Retinal pigment epithelial cell (primary cell): ENCODE data around the gene CGB3.
"Not testable (repeated sequence)": the region's sequence is repeated elsewhere in the genome, so short reads cannot be mapped to it uniquely, and the experiment has no call there.

Source experiments
- DNase-seq: peaks from one replicate; pipeline ENCODE4 v3.0.0-alpha.2; 2010; ENCODE audit warnings: low read depth
- H3K4me3 ChIP-seq: 2 replicates; pipeline ENCODE4 v1.5.1; 2011; ENCODE audit warnings: mild to moderate bottlenecking, low read length, control low read depth, moderate library complexity
- TF ChIP-seq, protein P1 (sequence below): conservative IDR thresholded peaks from 2 replicates; pipeline ENCODE4 v1.5.1; 2011; ENCODE audit warnings: low read depth, low read length, control low read depth, inconsistent platforms

CGB3 gene

DNA sequence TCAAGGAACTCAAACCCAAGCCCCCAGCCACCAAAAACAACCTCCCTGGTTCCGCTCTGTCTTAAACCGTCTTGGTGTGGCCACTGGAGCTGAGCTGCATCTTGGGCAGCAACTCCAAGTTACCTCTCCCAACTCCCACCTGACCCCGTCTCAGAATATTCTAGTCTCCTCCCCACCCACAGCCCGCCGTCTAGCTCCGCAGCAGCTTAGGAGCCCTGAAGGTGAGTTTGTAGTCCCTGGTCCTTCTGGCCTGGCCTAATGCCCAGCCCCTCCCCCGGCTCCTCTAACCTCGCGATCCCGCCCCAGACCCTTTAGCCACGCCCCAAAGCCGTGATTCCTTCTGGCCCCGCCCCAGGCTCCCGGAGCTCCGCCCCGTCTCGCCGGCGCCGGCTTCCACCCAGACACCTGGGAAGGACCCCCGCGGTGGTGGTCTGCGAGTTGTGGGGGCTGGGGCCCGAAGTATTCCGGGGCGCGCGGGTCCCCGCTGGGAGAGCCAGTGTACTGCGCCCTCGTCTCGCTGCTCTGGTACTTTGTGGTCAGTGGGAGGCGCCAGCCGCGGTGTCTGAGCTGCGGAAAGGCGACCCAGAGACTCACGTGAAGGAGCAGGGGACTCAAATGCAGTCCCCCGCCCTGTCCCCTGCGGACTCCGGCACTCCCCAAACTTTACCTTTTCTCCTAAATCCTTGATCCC, 4.7 kb downstream of the CGB3 start:
- TF ChIP-seq, protein P1, sequence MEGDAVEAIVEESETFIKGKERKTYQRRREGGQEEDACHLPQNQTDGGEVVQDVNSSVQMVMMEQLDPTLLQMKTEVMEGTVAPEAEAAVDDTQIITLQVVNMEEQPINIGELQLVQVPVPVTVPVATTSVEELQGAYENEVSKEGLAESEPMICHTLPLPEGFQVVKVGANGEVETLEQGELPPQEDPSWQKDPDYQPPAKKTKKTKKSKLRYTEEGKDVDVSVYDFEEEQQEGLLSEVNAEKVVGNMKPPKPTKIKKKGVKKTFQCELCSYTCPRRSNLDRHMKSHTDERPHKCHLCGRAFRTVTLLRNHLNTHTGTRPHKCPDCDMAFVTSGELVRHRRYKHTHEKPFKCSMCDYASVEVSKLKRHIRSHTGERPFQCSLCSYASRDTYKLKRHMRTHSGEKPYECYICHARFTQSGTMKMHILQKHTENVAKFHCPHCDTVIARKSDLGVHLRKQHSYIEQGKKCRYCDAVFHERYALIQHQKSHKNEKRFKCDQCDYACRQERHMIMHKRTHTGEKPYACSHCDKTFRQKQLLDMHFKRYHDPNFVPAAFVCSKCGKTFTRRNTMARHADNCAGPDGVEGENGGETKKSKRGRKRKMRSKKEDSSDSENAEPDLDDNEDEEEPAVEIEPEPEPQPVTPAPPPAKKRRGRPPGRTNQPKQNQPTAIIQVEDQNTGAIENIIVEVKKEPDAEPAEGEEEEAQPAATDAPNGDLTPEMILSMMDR = peak; percentile 33
- DNase-seq = no peak
- peak overlapping the region; percentile 37 for H3K4me3 ChIP-seq

DNA sequence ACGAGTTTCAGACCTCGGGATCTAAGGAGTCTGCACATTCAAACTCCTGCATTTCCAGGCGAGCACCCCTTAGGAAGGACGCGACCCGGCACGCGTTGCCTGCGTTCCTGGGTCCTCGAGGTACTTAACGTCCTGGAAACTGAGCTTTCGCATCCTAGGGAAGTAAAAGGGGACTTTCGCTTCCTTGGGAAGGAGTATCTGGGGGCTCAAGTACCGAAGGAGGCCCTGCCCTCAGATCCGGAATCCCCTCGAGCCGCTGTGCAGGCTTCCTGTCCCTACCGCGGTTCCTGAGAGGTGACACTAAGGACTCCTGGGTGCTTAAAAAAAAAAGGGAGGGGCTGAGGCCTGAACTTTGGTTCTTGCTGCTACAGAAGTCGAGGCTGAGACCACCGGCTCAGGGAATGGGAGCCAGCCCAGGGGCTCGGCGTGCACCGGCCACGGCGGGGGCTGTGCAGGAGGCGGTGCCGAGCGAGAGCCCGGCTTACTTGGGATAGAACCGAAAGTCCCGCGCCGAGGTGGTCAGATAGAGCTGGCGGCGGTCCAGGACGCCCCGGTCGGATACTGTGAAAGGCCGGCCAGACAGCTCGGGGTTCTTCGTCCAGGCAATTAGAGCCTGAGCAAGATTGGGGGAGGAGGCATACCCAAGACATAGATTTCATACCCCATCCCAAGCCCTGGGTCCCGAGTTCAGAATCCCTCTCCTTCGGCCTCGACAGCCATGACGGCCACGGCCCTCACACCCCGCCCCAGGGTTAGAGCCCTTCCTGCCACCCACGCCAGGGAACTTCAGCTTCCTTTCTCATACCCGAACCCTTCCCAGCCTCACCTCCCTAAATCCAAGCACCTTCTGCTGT, 5.5 kb downstream of the CGB3 start:
- DNase-seq = not testable (repeated sequence)
- H3K4me3 ChIP-seq = peak overlapping the region; percentile 39

DNA sequence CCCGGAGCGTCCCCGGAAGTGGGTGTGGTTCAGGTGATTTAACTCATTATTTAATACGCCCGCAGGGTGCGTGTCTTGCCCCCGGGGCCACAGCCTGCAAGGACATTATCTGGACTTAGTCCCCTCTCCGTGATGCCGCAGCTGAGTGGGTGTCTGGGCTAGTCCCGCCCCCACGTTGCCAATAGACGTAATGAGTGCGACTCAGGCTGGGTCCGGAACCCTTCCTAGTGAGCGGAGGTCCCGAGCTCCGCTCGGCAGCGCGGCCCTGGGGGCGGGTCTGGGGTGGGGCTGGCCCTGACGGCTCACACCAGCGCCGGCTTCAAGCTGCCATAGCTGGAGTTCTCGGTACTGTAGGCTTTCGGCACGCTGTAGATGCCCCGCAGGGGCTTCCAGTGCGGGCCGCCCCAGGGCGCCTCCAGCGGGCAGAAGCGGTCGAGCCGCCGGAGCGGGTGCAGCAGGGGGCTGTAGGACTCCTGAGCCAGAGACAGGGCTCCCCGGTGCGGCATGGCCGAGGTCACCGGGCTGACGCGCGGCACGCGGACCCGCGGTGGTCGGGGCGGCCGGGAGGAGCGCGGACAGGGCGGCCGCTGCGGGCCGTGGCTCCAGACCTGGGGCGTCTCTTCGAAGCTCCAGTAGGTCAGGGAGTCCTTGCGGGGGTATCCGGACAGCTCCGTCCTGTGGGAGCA, 6.3 kb downstream of the CGB3 start:
- DNase-seq = no peak
- TF ChIP-seq, protein P1 = peak; percentile 64
- peak overlapping the region; percentile 39 for H3K4me3 ChIP-seq

DNA sequence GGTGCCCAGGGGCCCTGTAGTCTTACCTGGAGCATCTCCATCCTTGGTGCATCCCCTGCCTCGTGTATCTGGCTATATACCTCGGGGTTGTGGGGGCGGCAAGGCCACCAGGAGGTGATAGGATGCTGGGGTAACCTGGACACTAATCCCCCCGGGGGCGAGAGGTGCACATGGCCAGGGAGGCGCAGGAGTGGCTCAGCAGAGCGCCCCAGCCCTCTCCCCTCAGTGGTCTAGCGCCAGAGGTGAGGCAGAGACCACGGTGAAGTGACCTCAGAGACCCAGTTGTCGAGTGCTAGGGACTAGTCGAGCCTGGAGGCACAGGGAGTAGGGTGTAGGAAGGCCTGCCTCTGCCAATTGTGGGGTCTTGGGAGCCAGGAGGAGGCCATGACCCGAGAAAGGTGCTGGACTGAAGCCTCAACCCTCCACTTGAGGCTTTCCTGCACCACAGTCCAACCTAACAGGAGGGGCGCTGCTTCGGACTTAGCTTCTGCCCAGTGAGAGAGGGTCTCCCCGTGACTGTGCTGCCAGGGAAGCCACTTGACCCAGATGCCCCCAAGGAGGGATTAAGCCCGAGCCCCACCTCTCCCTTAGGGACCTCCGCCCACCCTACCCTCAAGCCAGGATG, 7.0 kb downstream of the CGB3 start, which contains the start of gene LHB:
LHB (minus strand) TSS at position 51 of the 625 bp plus-strand sequence; CDS start at position 41, 10 bp downstream.
- H3K4me3 ChIP-seq = peak within 1 kb of the TSS; percentile 39
- TF ChIP-seq, protein P1 = no peak
- no peak for DNase-seq

DNA sequence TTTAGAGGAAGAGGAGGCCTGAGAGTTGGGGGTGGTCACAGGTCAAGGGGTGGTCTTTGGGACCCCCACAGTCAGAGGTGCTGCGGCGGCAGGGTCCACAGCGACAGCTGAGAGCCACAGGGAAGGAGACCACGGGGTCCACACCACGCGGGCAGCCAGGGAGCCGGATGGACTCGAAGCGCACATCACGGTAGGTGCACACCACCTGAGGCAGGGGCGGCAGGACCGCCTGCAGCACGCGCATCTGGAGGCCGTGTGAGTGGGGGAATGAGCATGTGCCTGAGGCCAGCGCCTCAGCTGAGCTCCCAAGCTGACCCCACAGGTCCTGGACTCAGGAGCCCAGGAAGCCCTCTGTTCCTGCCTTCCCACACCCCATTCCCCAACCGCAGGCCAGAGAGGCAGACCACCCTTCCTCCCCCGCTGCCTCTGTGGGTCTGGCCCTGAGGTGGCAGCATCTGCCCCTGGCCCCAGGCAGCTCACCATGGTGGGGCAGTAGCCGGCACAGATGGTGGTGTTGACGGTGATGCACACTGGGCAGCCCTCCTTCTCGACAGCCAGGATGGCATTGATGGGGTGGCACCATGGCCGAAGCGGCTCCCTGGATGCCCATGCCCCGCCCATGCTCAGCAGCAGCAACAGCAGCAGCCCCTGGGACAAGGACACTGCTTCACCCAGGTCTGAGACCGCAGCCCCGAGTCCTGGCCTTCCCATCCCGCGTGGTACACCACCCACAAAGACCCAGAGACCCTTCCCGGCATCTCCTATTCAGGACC, 7.9 kb downstream of the CGB3 start:
- no peak overlapping the region for H3K4me3 ChIP-seq
- TF ChIP-seq, protein P1 = no peak
- DNase-seq = no peak

DNA sequence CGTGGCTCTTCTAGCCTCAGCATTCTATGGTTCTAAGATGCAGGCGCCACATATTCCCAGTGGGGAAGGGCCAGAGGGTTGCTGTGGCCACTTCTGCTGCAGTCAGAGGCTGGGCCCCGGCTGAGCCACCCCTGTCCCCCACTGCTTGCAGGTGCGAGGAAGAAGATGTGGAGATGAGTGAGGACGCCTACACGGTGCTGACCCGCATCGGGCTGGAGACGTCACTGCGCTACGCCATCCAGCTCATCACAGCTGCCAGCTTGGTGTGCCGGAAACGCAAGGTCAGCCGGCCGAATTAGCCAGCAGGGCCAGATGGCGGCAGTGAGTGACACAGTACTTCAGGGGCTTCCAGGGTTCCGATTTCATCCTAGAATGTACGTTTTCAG, 9.3 kb downstream of the CGB3 start:
- TF ChIP-seq, protein P1 = no peak
- H3K4me3 ChIP-seq = no peak overlapping the region
- no peak for DNase-seq
